Kidney (tissue), 14 donors: Measurements from ENCODE around the gene CTU1. TPM values are rescaled to one million over a fixed set of nuclear protein-coding genes. Genes with fewer than 3 reads are reported as not detected.

Source experiments
- DNase-seq, 5 donors: peaks; one replicate each; pipeline ENCODE4 v3.0.0-alpha.2; 2013 to 2020
- FAIRE-seq: peaks from 2 replicates; lab custom pipeline; 2012; peaks lifted over from hg19 to GRCh38; lab: Jason Lieb, UNC
- H3K27ac ChIP-seq, 2 donors: one replicate each; pipeline ENCODE4 v1.7.0; 2013; ENCODE audit warnings: low read depth in 2 of 2, low read length in 2 of 2, inconsistent platforms in 1 of 2
- H3K27me3 ChIP-seq: one replicate; pipeline ENCODE4 v1.7.1; 2013; ENCODE audit warnings: low read length, inconsistent platforms; ENCODE audit not compliant: control insufficient read depth, insufficient read depth
- H3K36me3 ChIP-seq, 3 donors: one replicate each; pipeline versions ENCODE4 v1.7.0 to v1.7.1; 2013; ENCODE audit warnings: low read length in 3 of 3, control low read depth in 1 of 3, inconsistent platforms in 1 of 3; ENCODE audit not compliant: insufficient read depth in 3 of 3, control insufficient read depth in 2 of 3
- H3K4me1 ChIP-seq, 3 donors: one replicate each; pipeline versions ENCODE4 v1.7.0 to v1.7.1; 2013; ENCODE audit warnings: low read length in 3 of 3, inconsistent platforms in 1 of 3, low read depth in 1 of 3; ENCODE audit not compliant: control insufficient read depth in 2 of 3, insufficient read depth in 2 of 3
- H3K4me3 ChIP-seq, 3 donors: one replicate each; pipeline versions ENCODE4 v1.7.0 to v1.8.1; 2013; ENCODE audit warnings: low read length in 3 of 3, control low read depth in 1 of 3, inconsistent platforms in 1 of 3
- H3K9ac ChIP-seq, 3 donors: one replicate each; pipeline versions ENCODE4 v1.7.0 to v1.7.1; 2013; ENCODE audit warnings: low read length in 3 of 3, control low read depth in 1 of 3, inconsistent platforms in 1 of 3
- H3K9me3 ChIP-seq, 3 donors: one replicate each; pipeline versions ENCODE4 v1.7.0 to v1.7.1; 2013; ENCODE audit warnings: low read length in 3 of 3, control low read depth in 1 of 3, inconsistent platforms in 1 of 3; ENCODE audit not compliant: control insufficient read depth in 2 of 3, insufficient read depth in 1 of 3
- CTCF ChIP-seq: IDR thresholded peaks from 3 replicates; pipeline ENCODE4 v1.5.1; 2012; ENCODE audit warnings: mild to moderate bottlenecking, moderate library complexity, borderline replicate concordance; ENCODE audit not compliant: insufficient read depth; ENCODE audit errors: extremely low read depth
- intact Hi-C: fragments of 100-400 bp; cut with DNase I; formaldehyde crosslinking; loops from one replicate; pipeline ENCODE4 v1.11.1; 2022
- polyA plus RNA-seq: library from polyadenylated mRNA; stranded (reverse); fragments of 350-450 nt; fragmentation: Illumina TruSeq; extraction: RNeasy Lipid Tissue Mini Kit (QIAGEN cat#74804); gene quantifications from one replicate; pipeline ENCODE4 v1.2.3, GENCODE V29; 2014; ENCODE audit warnings: low read depth, low replicate concordance; ENCODE audit not compliant: insufficient read depth
- total RNA-seq: library from RNA; stranded (reverse); fragmentation: NEBNext Ultra II Directional; extraction: Animal tissue kit (Norgen Biotek cat#: 25700); gene quantifications from one replicate; pipeline ENCODE4 v1.2.1, GENCODE V29; 2021
- donor health status: control.
- donor health status: control.
- donor health status: control.
- donor health status: control.
- donor health status: control.
- donor health status: DM: yes; HTN: yes; CAD: no.
- donor health status: Normal renal cell carcinoma (clear cell type).

The CTU1 gene
- total and polyA plus RNA-seq, 2 donors from 2014 or later: 5.2 to 8.4 TPM

GRCh38 chr19:51123381-51123800, 15.2 kb upstream of the CTU1 start:
- Histone ChIP-seq H3K4me3 (no peak overlapping the region), H3K36me3 (no peaks in the 10 kb centered on the region), H3K4me1 (peaks cover 0 to 6% (median 0%) of the 10 kb centered on the region in 3 donors), H3K27me3 (no peaks in the 10 kb centered on the region), H3K9me3 (no peaks in the 10 kb centered on the region), H3K9ac (no peak overlapping the region), H3K27ac (no peak overlapping the region)
- FAIRE-seq (no peak), DNase-seq (no peak)
- no peak for TF ChIP-seq CTCF
- intact Hi-C loops: no loop called here

GRCh38 chr19:51122112-51122981, 14.1 kb upstream of the CTU1 start:
- no peaks in the 10 kb centered on the region for H3K9me3 ChIP-seq
- H3K9ac ChIP-seq: no peak overlapping the region
- FAIRE-seq: no peak
- no peaks in the 10 kb centered on the region for H3K36me3 ChIP-seq
- no peak overlapping the region for H3K27ac ChIP-seq
- no peak overlapping the region for H3K4me3 ChIP-seq
- intact Hi-C loops: no loop called here
- DNase-seq: no peak
- TF ChIP-seq CTCF: no peak
- no peaks in the 10 kb centered on the region for H3K27me3 ChIP-seq
- peaks cover 0 to 6% (median 0%) of the 10 kb centered on the region in 3 donors for H3K4me1 ChIP-seq

GRCh38 chr19:51121257-51121656, 13.0 kb upstream of the CTU1 start:
- intact Hi-C loops: no loop called here
- Histone ChIP-seq H3K27ac (no peak overlapping the region), H3K36me3 (no peaks in the 10 kb centered on the region), H3K27me3 (no peaks in the 10 kb centered on the region), H3K4me1 (peaks cover 0 to 2% (median 0%) of the 10 kb centered on the region in 3 donors), H3K4me3 (no peak overlapping the region), H3K9me3 (no peaks in the 10 kb centered on the region), H3K9ac (no peak overlapping the region)
- DNase-seq (no peak), FAIRE-seq (no peak)
- no peak for TF ChIP-seq CTCF
